ENCODE data around the gene VCL.

Gene VCL

DNA sequence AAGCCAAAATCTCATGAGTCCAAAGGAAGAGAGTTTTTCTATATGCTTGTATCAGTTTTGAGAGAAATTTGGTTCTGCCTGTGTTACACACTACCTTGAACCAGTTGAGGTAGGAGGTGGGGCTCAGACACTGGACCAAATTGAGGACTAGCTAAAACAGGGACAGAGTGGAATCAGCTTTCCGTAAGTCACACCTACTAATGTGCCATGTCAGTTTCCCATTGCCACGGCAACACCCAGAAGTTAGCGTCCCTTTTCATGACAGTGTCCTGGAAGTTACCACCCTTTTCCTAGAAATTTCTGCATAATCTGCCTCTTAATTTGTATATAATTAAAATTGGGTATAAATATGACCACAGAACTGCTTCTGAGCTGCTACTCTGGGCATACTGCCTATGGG lies 162.1 kb downstream of the VCL start:
- no peak for DNase-seq

DNA sequence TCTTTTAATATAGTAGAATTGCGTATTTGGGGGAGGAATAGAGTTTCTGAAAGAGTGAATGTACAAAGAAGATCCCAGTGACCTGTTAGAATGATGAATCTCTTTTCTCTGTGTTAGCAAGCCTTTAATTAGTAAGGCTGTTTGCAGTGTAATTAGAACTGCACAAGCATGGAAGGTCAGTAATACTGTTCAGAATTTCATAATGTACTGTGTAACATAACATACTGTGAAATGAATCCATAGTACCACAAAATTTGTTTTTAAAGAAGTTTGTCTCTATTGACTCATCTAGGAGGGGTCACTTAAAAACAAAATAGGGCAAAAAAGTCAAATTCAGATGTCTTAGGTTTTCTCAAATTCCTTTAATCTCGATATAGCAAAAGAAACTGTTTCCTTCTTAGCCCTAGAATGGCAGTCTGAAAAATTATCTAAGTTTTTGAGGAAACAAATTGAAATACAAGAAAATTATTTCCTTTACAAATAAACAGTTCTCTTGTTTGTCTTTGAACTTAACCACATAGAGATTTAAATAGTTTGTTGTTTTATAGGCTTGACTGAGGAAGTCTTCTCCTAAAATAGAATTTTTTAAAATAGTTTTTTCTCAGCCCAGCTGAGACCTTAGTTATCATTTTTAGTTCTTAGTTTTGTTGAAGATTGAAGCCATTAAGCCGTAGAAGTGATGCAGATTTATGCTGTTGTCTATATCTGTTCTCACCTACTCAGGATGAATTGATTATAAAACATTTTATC lies 165.6 kb downstream of the VCL start:
- no peak for DNase-seq

DNA sequence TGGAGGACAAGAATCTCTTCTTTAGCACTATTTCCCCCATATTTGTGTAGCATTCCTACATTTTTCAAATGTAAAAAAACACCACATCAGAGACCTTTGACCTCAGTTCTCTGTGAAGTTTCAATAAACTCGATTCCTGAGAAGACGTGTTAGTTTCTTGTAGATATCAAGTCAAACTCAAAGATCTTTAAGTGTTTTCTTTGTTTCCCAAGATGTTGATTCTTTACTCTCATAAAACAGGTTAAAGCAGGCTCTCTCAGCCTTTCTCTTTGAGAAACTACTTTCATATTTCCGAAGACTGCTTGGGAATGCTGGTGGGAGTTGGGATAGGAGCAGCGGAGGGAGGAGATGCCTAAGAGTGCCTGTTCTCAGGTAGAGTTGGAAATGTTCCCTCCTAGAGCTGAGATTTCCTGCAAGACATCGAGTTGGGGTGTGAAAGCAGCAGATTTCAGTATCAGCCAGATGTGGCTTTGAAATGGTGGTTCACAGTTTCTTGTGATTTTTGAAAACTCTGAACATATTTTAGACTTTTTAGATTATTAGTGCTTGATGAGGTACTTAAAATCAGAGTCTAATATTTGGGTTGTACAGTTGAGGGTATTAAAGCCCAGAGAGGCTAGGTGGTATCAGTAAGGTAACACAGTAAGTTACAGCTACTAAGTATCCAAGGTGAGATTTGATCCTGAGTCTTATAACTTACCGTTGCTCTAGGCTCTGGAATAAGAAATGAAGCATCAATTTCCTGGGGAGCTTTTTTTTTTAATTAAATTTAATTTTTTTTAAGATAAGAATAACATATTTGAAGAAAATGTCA lies 167.0 kb downstream of the VCL start:
- DNase-seq = no peak

DNA sequence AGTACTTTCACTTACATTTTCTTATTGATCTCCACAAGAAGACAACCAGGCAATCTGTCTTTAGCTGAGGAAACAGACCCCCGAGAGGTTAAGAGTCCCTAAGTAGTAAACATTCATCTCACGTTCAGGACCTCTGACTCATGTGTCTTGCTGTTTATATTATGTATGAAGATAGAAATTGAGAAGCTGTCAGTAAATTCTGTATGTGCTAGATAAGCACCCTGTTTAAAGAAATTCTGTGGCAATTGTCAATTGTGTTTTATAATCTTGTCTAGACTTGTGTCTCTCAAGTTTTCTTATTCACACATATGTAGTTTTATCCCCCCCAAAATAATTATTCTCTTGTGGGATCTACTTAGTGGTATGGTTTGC lies 167.6 kb downstream of the VCL start:
- DNase-seq = no peak

DNA sequence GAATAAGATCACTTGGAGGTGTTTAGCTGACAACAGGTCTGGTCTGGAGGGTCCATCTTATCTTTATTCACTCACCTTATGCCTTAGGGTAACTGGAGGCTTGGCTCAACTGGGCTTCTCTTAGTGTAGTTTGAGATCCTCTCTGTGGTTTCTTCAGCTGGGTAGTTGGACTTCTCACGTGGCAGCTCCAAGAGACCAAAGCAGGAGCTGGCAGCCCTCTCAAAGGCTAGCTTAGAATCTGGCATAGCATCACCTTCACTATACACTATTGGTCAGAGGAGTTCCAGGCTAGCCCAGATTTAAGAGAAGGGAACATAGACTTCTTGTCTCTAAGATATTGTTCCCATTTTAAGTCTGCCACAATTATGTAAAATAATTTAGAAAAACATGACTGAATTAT lies 169.5 kb downstream of the VCL start:
- no peak for DNase-seq
